A673 (cell line): ENCODE measurements around the gene FHIT. TPM values are rescaled to one million over a fixed set of nuclear protein-coding genes. Genes with fewer than 3 reads are reported as not detected.

Source experiments
- BruUV-seq: library from RNA; stranded (reverse); fragments of 400-500 nt; replicated peaks from 2 replicates; lab custom pipeline; 2021; lab: Mats Ljungman, UMichigan
- CTCF ChIA-PET: fragments of 300-600 bp; sonication (Branson Sonifier 250); formaldehyde crosslinking; loops from one replicate; lab custom pipeline; 2022; ENCODE audit warnings: antibody characterized with exemption; lab: Charles Lee
- POLR2A ChIA-PET: fragments of 300-600 bp; sonication (Branson Sonifier 250); formaldehyde crosslinking; loops from one replicate; lab custom pipeline; 2022; ENCODE audit warnings: antibody characterized with exemption; ENCODE audit not compliant: low non-redundant PET; lab: Charles Lee
- DNase-seq: peaks from one replicate; pipeline ENCODE4 v3.0.0-alpha.2; 2015; ENCODE audit warnings: low spot score
- H3K27ac ChIP-seq: fragments of 200-600 bp; sonication (generic); 2 replicates; pipeline ENCODE4 v1.5.1; 2016; ENCODE audit warnings: mixed run types, low read depth, mild to moderate bottlenecking, mixed read lengths, antibody characterized with exemption, low read length; ENCODE audit not compliant: poor library complexity, severe bottlenecking
- H3K27me3 ChIP-seq: fragments of 200-600 bp; sonication (generic); replicated peaks from 2 replicates; pipeline ENCODE4 v1.6.1; 2017; ENCODE audit warnings: mixed run types, low read depth, mild to moderate bottlenecking, mixed read lengths, antibody characterized with exemption, low read length; ENCODE audit not compliant: insufficient read depth, poor library complexity
- H3K36me3 ChIP-seq: fragments of 200-600 bp; sonication (generic); 2 replicates; pipeline ENCODE4 v1.6.1; 2016; ENCODE audit warnings: mixed run types, mild to moderate bottlenecking, mixed read lengths, antibody characterized with exemption, low read length; ENCODE audit not compliant: insufficient read depth, poor library complexity, severe bottlenecking
- H3K4me1 ChIP-seq: fragments of 200-600 bp; sonication (generic); 2 replicates; pipeline ENCODE4 v1.6.1; 2017; ENCODE audit warnings: mixed run types, mild to moderate bottlenecking, mixed read lengths, antibody characterized with exemption, low read length; ENCODE audit not compliant: insufficient read depth, poor library complexity, severe bottlenecking
- H3K4me3 ChIP-seq: fragments of 200-600 bp; sonication (generic); 2 replicates; pipeline ENCODE4 v1.5.1; 2016; ENCODE audit warnings: low read depth, mixed run types, mild to moderate bottlenecking, mixed read lengths, low read length; ENCODE audit not compliant: poor library complexity, severe bottlenecking
- H3K9me3 ChIP-seq: fragments of 200-600 bp; sonication (generic); 2 replicates; pipeline ENCODE4 v1.6.1; 2016; ENCODE audit warnings: mixed run types, low read depth, mild to moderate bottlenecking, mixed read lengths, antibody characterized with exemption, low read length; ENCODE audit not compliant: poor library complexity, severe bottlenecking
- EZH2 ChIP-seq: fragments of 200-600 bp; sonication (generic); IDR thresholded peaks from 2 replicates; pipeline ENCODE4 v1.6.1; 2017; ENCODE audit warnings: borderline replicate concordance, low read depth, mild to moderate bottlenecking, mixed read lengths, antibody characterized with exemption, low read length; ENCODE audit not compliant: poor library complexity, severe bottlenecking
- intact Hi-C: fragments of 100-400 bp; cut with micrococcal nuclease; formaldehyde crosslinking; loops from one replicate; pipeline ENCODE4 v1.10.0; 2022; ENCODE audit not compliant: unreplicated experiment
- total RNA-seq: library from RNA; stranded (reverse); gene quantifications from 2 replicates; pipeline ENCODE4 v1.2.3, GENCODE V29; 2021
- TF ChIP-seq, protein P1 (sequence below): fragments of 300-800, 200-600 bp; sonication (generic); conservative IDR thresholded peaks from 2 replicates; pipeline ENCODE4 v1.5.1; 2017; ENCODE audit warnings: low read depth, mild to moderate bottlenecking, antibody characterized with exemption, low read length, moderate library complexity, mixed read lengths

Gene FHIT
- total RNA-seq, 1 experiment from 2014 or later: not detected

DNA sequence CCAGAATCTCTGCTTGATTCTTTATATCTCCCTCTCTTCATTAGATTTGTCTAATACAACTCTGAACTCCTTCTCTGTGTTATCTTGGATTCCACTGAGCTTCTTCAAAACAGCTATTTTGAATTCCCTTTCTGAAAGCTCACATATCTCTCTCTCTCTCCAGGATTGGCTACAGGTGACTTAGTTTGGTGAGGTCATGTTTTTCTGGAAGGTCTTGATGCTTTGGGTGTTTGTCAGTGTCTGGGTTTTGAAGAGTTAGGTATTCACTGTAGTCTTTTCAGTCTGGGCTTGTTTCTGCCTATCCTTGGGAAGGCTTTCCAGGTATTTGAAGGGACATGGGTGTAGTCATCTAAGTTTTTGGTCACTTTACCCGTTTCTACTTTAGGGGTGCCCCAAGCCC lies 781.8 kb downstream of the FHIT start:
- H3K4me1 ChIP-seq: no peaks in the 10 kb centered on the region
- H3K9me3 ChIP-seq: no peaks in the 10 kb centered on the region
- ChIA-PET CTCF (no interaction called here), POLR2A (no interaction called here)
- no peaks in the 10 kb centered on the region for H3K27me3 ChIP-seq
- BruUV-seq: no TSS peak
- no peak overlapping the region for H3K27ac ChIP-seq
- TF ChIP-seq, protein P1, sequence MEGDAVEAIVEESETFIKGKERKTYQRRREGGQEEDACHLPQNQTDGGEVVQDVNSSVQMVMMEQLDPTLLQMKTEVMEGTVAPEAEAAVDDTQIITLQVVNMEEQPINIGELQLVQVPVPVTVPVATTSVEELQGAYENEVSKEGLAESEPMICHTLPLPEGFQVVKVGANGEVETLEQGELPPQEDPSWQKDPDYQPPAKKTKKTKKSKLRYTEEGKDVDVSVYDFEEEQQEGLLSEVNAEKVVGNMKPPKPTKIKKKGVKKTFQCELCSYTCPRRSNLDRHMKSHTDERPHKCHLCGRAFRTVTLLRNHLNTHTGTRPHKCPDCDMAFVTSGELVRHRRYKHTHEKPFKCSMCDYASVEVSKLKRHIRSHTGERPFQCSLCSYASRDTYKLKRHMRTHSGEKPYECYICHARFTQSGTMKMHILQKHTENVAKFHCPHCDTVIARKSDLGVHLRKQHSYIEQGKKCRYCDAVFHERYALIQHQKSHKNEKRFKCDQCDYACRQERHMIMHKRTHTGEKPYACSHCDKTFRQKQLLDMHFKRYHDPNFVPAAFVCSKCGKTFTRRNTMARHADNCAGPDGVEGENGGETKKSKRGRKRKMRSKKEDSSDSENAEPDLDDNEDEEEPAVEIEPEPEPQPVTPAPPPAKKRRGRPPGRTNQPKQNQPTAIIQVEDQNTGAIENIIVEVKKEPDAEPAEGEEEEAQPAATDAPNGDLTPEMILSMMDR: no peak
- no peak for TF ChIP-seq EZH2
- intact Hi-C loops: no loop called here
- no peak for DNase-seq
- no peak overlapping the region for H3K4me3 ChIP-seq
- no peaks in the 10 kb centered on the region for H3K36me3 ChIP-seq

DNA sequence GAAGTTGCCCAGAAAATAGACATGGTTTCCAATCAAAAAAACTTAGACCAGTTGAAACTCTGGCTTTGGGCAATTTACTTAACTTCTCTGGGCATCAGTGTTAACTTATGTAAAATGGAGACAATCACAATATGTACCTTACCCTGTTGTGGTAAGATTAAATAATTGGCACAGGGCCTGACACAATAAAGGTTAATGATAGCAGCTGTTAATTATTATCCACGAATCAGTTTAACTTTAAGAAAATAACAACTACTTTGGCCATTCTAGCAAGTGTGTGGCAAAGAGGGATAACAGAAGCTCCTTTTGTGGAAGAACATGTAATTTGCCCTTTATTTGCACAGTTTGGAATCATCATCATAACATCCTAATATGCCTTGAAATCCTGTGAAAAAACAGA lies 787.6 kb downstream of the FHIT start:
- DNase-seq: no peak
- Histone ChIP-seq H3K27me3 (no peaks in the 10 kb centered on the region), H3K4me3 (no peak overlapping the region), H3K4me1 (no peaks in the 10 kb centered on the region), H3K9me3 (no peaks in the 10 kb centered on the region), H3K27ac (no peak overlapping the region), H3K36me3 (no peaks in the 10 kb centered on the region)
- CTCF ChIA-PET: no interaction called here
- POLR2A ChIA-PET: no interaction called here
- TF ChIP-seq, protein P1: no peak
- no peak for TF ChIP-seq EZH2
- intact Hi-C loops: no loop called here
- BruUV-seq: no TSS peak

DNA sequence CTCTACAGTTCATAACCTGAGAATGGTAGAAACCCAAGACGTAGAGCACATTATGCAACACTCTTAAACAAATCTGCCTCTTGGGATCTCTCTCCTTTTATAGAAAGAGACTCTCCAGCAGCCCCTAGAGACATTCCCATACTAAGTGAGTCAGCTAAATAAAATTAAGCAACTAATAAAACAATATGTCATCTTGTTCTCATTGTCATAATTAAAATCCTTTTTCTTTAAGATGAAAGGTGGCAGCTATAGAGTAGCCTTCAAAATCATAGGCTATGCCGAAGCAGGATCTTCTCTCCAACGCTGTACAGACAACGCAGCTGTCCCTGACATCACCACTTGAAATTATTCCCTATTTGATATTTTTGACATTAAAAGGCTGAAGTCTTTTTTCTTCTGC lies 790.0 kb downstream of the FHIT start:
- Histone ChIP-seq H3K36me3 (no peaks in the 10 kb centered on the region), H3K4me3 (no peak overlapping the region), H3K27me3 (no peaks in the 10 kb centered on the region), H3K9me3 (no peaks in the 10 kb centered on the region), H3K27ac (no peak overlapping the region), H3K4me1 (no peaks in the 10 kb centered on the region)
- ChIA-PET CTCF (no interaction called here), POLR2A (no interaction called here)
- intact Hi-C loops: no loop called here
- DNase-seq: no peak
- BruUV-seq: no TSS peak
- no peak for TF ChIP-seq EZH2
- TF ChIP-seq, protein P1: no peak
